Mammary microvascular endothelial cell (primary cell): ENCODE data around the gene IBTK. TPM values are rescaled to one million over a fixed set of nuclear protein-coding genes. Genes with fewer than 3 reads are reported as not detected.

Experiments
- total RNA-seq: library from RNA; depleted of rRNA; stranded (reverse); fragments of >200 nt; gene quantifications from 2 replicates; pipeline ENCODE4 v1.2.3, GENCODE V29; 2015

The IBTK gene, protein sequence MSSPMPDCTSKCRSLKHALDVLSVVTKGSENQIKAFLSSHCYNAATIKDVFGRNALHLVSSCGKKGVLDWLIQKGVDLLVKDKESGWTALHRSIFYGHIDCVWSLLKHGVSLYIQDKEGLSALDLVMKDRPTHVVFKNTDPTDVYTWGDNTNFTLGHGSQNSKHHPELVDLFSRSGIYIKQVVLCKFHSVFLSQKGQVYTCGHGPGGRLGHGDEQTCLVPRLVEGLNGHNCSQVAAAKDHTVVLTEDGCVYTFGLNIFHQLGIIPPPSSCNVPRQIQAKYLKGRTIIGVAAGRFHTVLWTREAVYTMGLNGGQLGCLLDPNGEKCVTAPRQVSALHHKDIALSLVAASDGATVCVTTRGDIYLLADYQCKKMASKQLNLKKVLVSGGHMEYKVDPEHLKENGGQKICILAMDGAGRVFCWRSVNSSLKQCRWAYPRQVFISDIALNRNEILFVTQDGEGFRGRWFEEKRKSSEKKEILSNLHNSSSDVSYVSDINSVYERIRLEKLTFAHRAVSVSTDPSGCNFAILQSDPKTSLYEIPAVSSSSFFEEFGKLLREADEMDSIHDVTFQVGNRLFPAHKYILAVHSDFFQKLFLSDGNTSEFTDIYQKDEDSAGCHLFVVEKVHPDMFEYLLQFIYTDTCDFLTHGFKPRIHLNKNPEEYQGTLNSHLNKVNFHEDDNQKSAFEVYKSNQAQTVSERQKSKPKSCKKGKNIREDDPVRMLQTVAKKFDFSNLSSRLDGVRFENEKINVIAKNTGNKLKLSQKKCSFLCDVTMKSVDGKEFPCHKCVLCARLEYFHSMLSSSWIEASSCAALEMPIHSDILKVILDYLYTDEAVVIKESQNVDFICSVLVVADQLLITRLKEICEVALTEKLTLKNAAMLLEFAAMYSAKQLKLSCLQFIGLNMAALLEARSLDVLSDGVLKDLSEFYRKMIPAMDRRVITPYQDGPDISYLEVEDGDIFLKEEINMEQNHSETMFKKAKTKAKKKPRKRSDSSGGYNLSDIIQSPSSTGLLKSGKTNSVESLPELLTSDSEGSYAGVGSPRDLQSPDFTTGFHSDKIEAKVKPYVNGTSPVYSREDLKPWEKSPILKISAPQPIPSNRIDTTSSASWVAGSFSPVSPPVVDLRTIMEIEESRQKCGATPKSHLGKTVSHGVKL (N-terminal part only)
- 22.1 and 22.6 TPM in 2 replicates for total RNA-seq

DNA sequence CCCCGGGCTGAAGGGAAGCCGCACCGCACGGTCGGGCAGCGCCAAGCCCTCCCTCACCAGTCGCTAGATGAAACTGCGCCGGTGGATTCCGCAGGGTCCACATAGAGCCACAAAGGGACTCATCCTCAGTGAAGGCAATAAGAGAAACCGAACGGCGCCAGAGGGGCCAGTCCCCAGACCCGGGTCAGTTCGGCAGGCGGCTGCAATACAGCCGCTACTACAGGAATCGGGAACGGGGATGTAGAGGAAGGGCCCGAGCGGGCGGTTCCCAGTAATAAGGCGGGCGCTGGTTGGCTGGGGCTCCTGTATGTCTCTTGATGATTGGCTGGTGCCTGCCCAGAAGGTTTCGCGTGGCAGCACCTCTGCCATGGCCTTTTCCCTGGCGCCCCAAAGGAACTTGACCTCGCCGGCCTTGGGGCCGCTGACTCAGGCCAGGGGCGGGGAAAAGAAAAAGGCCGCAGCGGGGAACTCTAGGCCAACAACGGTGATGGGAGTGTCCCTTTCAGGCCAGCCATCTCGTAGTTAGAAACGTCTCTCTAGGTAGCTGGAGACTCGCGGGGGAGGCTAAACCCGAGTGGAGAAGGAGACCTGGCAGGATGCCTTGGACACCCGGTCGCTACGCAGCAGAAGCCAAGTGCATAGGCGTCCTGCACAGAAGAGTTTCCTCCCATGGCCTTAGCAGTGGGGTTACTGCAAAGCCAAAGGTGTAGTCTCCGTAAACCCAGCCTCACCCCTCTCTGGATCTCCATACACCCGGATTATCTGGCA lies at the start of gene IBTK:
TSS of gene IBTK (minus strand) at position 240 of the 768 bp plus-strand sequence. CDS start 7,258 bp downstream, outside the sequence.

Other genes starting within 250 kb of the IBTK start
- gene TPBG, start 116.1 kb upstream of the IBTK start, total RNA-seq: 9.5 and 15.7 TPM in 2 replicates